ENCODE data around the gene ROBO3.

ROBO3 gene

GRCh38 chr11:124844664-124845079, 20.6 kb upstream of the ROBO3 start:
- H3K4me2 ChIP-seq (ENCODE audit: low read depth, low read length, poor library complexity, severe bottlenecking): no peak overlapping the region
- H3K79me2 ChIP-seq (ENCODE audit: insufficient read depth, low read length): no peaks in the 10 kb centered on the region
- no peaks in the 10 kb centered on the region for H3K27me3 ChIP-seq (ENCODE audit: low read length)
- H3K27ac ChIP-seq (ENCODE audit: low read depth, low read length): no peak overlapping the region
- TF ChIP-seq CTCF (IDR thresholded peaks at IDR 0.05; ENCODE audit: insufficient read depth, low read length, poor library complexity, severe bottlenecking) (no peak), EZH2phosphoT487 (conservative IDR thresholded peaks at IDR 0.05; ENCODE audit: low read length) (no peak)
- H3F3A ChIP-seq (ENCODE audit: insufficient read depth): no peaks in the 10 kb centered on the region
- H3K9ac ChIP-seq (ENCODE audit: low read length): no peak overlapping the region
- H3K36me3 ChIP-seq (ENCODE audit: low read length): no peaks in the 10 kb centered on the region
- H4K20me1 ChIP-seq (ENCODE audit: low read depth, low read length): no peaks in the 10 kb centered on the region
- no peaks in the 10 kb centered on the region for H3K9me2 ChIP-seq (replicated peaks; ENCODE audit: insufficient read depth, low read length)
- no peaks in the 10 kb centered on the region for H3K9me3 ChIP-seq (ENCODE audit: insufficient read depth, low read length)
- no peak overlapping the region for H3K4me3 ChIP-seq (ENCODE audit: insufficient read depth, low read length, poor library complexity, severe bottlenecking)
- H2AFZ ChIP-seq (ENCODE audit: low read depth, low read length, severe bottlenecking): no peak overlapping the region

- Histone ChIP-seq H3K9ac (ENCODE audit: low read length) (no peak overlapping the region), H3K27me3 (ENCODE audit: low read length) (no peaks in the 10 kb centered on the region), H3K4me2 (ENCODE audit: low read depth, low read length, poor library complexity, severe bottlenecking) (no peak overlapping the region), H4K20me1 (ENCODE audit: low read depth, low read length) (no peaks in the 10 kb centered on the region), H3K36me3 (ENCODE audit: low read length) (no peaks in the 10 kb centered on the region), H3K4me3 (ENCODE audit: insufficient read depth, low read length, poor library complexity, severe bottlenecking) (no peak overlapping the region), H3K27ac (ENCODE audit: low read depth, low read length) (no peak overlapping the region), H3K9me3 (ENCODE audit: insufficient read depth, low read length) (no peaks in the 10 kb centered on the region), H3K79me2 (ENCODE audit: insufficient read depth, low read length) (no peaks in the 10 kb centered on the region), H3K9me2 (replicated peaks; ENCODE audit: insufficient read depth, low read length) (no peaks in the 10 kb centered on the region), H2AFZ (ENCODE audit: low read depth, low read length, severe bottlenecking) (no peak overlapping the region), H3F3A (ENCODE audit: insufficient read depth) (no peaks in the 10 kb centered on the region)
- no peak for TF ChIP-seq EZH2phosphoT487 (conservative IDR thresholded peaks at IDR 0.05; ENCODE audit: low read length)
- TF ChIP-seq CTCF (IDR thresholded peaks at IDR 0.05; ENCODE audit: insufficient read depth, low read length, poor library complexity, severe bottlenecking): no peak
These were observed 19.1 kb upstream of the ROBO3 start for GRCh38 chr11:124846070-124846673.

GRCh38 chr11:124859171-124859570, 6.1 kb upstream of the ROBO3 start:
- Histone ChIP-seq H3K9me3 (ENCODE audit: insufficient read depth, low read length) (no peaks in the 10 kb centered on the region), H3K27me3 (ENCODE audit: low read length) (no peaks in the 10 kb centered on the region)
- no peak for TF ChIP-seq EZH2phosphoT487 (conservative IDR thresholded peaks at IDR 0.05; ENCODE audit: low read length)
- TF ChIP-seq CTCF (IDR thresholded peaks at IDR 0.05; ENCODE audit: insufficient read depth, low read length, poor library complexity, severe bottlenecking): no peak

More at GRCh38 chr11:124859171-124859570, 6.1 kb upstream of the ROBO3 start:
- no peaks in the 10 kb centered on the region for H3F3A ChIP-seq (ENCODE audit: insufficient read depth)
- no peak overlapping the region for H3K4me2 ChIP-seq (ENCODE audit: low read depth, low read length, poor library complexity, severe bottlenecking)
- H3K79me2 ChIP-seq (ENCODE audit: insufficient read depth, low read length): no peaks in the 10 kb centered on the region
- H2AFZ ChIP-seq (ENCODE audit: low read depth, low read length, severe bottlenecking): no peak overlapping the region
- no peaks in the 10 kb centered on the region for H3K9me2 ChIP-seq (replicated peaks; ENCODE audit: insufficient read depth, low read length)
- no peaks in the 10 kb centered on the region for H3K36me3 ChIP-seq (ENCODE audit: low read length)
- no peak overlapping the region for H3K4me3 ChIP-seq (ENCODE audit: insufficient read depth, low read length, poor library complexity, severe bottlenecking)
- no peak overlapping the region for H3K9ac ChIP-seq (ENCODE audit: low read length)
- H3K27ac ChIP-seq (ENCODE audit: low read depth, low read length): no peak overlapping the region
- no peaks in the 10 kb centered on the region for H4K20me1 ChIP-seq (ENCODE audit: low read depth, low read length)
